Kasumi-1 (cell line): Measurements from ENCODE around the gene HELZ.
"Not testable (repeated sequence)": the region's sequence is repeated elsewhere in the genome, so short reads cannot be mapped to it uniquely, and the experiment has no call there.

Source experiments
- DNase-seq, 2 experiments: peaks; one replicate each; lab custom pipeline; 2025; lab: John Stamatoyannopoulos, UW

The HELZ gene

GRCh38 chr17:67119102-67119501, 125.9 kb downstream of the HELZ start:
- no peak for DNase-seq

- peak; percentile 20 to 36 for DNase-seq
These were observed 128.9 kb downstream of the HELZ start for GRCh38 chr17:67116045-67116575.

- no peak for DNase-seq
These were observed 129.6 kb downstream of the HELZ start for GRCh38 chr17:67115401-67115800.

DNA sequence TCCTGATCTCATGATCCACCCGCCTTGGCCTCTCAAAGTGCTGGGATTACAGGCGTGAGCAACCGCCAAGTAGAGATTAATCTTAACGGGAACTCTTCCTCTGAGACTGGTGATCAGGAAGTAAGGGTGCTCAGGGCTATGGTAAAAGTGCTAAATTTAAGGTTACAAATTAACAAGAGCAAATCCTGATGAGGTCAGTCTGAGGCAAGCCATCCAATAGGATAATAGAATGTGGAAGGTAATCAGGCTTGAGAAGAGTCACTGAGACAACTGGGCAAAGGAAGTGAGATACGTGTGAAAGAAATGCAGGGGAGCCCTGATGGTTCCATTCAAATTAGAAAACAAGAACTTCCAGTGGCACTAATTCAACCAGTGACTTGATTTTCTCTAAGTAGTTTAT, 131.5 kb downstream of the HELZ start:
- no peak for DNase-seq

DNA sequence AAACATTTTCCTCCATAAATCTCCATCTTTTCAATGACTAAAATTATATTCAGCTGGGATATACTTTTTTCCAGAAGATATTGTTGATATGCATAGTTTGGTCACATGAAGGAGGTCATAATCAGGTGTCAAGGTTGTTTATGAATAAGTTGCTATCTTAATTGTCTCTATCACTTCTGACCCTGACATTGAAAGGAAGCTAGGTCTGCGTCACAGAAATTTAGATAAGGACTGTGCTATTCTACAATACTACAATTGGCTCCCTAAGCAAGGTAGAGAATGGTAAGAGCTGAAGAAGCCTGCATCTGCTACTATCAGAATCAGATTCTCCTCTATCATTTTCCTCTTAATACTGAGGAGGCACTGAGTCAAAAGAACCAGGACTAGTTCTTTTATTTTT, 133.2 kb downstream of the HELZ start:
- no peak for DNase-seq

DNA sequence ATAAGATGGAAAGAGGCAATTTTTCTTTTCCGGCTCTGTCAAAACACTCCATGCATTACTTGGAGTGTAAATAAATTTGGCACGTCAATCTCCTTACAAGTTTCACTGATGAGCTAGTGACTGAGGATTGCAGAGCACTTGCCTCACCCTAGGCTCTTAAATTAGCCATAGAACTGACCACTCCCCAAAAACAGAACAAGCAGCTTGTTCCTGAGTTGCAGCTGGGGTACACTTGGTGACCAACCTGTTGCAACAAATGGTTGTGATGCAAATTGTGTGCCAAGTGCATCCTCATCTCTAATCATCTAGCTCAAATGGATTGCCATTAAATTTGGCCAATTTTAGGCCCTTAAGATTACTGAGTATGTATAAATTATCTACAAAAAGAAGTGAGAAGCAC, 133.7 kb downstream of the HELZ start:
- DNase-seq: no peak

DNA sequence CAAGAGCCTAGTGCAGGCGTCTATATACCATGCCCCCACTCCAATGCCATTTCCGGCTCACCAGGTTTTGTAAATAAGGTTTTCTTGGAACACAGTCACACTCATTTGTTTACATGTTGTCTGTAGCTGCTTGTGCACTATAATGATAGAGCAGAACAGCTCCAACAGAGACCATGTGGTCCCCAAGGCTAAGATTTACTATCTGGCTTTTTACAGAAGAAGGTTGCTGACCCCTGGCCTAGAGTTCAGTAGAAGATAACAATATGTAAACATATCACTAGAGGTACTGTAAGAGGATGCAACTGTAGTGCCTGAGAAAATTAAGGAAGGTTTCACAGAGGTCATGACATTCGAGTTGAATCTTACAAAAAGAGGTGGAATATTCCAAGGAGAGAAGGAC, 134.4 kb downstream of the HELZ start:
- no peak for DNase-seq

GRCh38 chr17:67109111-67109510, 135.9 kb downstream of the HELZ start:
- DNase-seq: no peak

- DNase-seq: no peak
These were observed 136.9 kb downstream of the HELZ start for GRCh38 chr17:67107811-67108775.

DNA sequence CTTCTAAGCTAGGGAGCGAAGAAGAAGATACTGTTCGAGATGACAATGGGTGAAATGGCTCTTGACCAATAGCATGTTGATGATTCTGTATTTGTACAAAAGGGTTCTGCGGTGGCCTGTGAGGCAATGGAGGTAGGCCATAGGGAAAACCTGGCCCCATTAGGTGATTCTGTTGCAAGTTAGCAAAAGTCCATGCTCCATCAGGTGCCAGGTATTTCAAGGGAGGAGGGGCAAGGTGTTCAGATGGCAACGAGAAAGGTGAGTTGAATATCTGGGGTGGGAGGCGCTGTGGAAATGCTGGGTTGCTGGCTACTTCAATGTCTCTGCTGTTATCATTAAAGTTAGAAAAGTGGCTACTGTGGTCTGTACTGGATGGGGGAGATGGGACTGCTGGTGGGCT, 137.8 kb downstream of the HELZ start:
- DNase-seq: no peak

DNA sequence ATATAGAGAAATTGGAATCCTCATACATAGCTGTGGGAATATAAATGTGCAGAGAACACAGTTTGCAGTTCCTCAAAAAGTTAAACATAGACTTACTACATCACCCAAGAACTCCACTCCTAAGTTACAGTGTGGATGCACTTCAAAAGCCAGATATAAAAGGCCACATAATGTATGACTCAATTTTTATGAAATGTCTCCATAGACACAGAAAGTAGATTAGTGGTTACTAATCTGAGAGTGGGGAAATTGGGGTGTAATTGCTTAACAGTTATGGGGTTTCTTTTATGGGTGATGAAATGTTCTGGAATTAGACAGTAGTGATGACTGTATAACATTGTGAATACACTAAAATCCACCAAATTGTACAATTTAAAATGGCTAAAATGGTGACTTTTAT, 139.8 kb downstream of the HELZ start:
- DNase-seq: peak in 1 of 2 experiments; percentile 26

- not testable (repeated sequence) for DNase-seq
These were observed 140.4 kb downstream of the HELZ start for GRCh38 chr17:67104641-67105040.

- DNase-seq: no peak
These were observed 147.0 kb downstream of the HELZ start for GRCh38 chr17:67098006-67098405.

- DNase-seq: no peak
These were observed 148.4 kb downstream of the HELZ start for GRCh38 chr17:67096609-67097008.

DNA sequence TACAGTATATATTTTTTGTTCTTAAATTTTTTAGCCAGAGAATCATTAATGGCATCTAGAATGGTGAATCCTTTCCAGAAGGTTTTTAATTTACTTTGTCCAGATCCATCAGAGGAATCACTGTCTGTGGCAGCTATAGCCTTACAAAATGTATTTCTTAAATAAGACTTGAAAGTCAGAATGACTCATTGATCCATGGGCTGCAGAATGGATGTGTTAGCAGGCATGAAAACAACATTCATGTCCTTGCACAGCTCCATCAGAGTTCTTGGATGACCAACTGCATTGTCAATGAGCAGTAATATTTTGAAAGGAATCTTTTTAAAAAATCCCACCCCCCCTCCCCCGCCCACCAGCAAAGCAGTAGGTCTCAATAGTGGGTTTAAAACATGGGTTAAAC, 149.2 kb downstream of the HELZ start:
- no peak for DNase-seq

DNA sequence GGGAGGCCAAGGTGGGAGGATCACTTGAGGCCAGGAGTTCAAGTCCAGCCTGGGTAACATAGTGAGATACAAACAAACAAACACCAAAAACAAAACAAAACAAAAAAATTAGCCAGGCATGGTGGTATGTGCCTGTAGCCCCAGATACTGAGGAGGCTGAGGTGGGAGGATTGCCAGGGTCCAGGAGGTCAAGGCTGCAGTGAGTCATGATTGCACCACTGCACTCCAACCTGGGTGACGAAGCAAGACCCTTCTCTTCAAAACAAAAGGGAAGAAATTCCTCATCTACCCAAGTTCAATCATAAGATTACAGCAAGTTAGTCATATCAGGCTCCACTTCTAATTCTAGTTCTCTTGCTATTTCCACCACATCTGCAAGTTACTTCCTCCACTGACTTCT, 149.7 kb downstream of the HELZ start:
- not testable (repeated sequence) for DNase-seq

GRCh38 chr17:67093348-67093747, 151.6 kb downstream of the HELZ start:
- no peak for DNase-seq

DNA sequence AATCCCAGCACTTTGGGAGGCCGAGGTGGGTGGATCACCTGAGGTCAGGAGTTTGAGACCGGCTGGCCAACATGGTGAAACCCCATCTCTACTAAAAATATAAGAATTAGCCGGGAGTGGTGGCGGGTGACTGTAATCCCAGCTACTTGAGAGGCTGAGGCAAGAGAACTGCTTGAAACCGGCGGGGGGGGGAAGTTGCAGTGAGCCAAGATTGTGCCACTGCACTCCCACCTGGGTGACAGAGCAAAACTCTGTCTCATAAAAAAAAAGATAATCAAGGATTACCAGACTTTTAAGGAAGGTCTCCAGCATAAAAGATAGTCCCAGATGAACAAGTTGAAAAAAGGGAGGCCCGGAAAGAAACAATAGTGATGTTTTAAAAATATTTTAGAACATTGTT, 152.3 kb downstream of the HELZ start:
- not testable (repeated sequence) for DNase-seq

DNA sequence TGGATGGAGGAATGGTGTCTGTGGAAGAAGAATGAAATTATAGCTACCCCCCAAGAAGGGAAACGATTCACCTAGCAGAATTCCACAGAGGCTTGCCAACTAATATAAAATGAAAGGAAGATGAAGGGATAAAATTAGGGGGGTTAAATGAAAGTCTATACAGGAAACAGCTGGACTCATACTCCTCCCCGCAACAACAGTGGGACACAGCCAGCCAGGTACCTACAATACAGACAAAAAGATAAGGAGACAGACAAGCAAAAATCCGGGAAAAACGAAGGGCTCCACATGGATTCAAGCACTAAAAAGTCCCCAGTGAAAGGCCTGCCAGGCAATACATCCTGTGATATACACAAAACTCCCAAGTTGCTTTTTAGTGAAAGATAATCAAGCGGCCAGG, 152.7 kb downstream of the HELZ start:
- DNase-seq: no peak

DNA sequence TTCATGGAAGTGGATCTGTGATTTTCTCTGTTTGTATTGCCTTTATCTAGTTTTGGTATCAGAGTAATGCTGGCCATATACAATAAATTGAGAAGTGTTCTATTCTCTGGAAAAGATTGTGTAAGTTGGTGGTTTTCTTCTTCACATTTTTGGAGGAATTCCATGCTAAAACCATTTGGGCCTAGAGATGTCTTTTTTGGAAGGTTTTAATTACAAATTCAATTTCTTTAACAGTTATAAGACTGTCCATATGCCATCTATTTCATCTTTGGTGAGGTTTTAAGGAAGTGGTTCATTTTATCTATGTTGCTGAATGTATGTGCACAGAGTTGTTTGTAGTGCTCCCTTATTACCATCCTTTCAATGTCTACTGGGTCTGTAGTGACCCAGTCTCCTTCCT, 154.7 kb downstream of the HELZ start:
- no peak for DNase-seq

GRCh38 chr17:67088639-67089038, 156.4 kb downstream of the HELZ start:
- no peak for DNase-seq

DNA sequence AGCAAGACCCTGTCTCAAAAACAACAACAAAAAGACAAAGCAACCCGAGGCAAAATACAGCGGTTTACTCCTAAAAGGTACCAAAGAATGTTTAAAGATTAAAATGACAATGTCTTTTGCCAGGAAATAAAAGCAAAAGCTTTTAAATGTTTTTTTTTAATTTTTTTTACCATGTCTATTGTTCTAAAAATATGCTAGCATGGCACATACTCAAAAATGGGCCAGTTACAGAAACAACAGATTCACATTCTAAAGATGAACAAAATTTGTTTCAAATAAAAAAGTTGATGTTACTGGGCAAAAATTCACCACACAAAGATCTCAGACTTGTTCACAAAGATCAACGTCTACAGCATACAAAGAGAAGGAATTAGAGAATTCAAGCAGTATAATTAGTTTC, 159.6 kb downstream of the HELZ start:
- no peak for DNase-seq

DNA sequence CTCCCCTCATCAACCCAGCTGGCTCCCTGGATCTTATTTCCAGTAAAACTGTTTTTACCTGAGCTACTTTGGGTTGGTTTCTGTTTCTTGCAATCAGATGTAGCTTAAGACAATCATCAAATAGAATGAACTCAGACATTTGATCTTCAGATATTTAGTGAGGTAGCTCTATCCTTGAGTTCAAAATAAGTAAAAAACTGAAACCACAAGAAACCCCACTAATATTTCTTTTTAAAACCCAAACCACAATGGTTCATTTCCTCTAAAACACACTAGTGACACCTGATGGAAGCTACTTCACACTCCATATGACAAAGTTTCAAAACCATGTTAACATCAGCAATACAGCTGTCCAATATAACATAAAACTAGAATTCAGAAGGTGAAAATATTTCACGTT, 162.9 kb downstream of the HELZ start:
- DNase-seq: peak; percentile 42 to 44

DNA sequence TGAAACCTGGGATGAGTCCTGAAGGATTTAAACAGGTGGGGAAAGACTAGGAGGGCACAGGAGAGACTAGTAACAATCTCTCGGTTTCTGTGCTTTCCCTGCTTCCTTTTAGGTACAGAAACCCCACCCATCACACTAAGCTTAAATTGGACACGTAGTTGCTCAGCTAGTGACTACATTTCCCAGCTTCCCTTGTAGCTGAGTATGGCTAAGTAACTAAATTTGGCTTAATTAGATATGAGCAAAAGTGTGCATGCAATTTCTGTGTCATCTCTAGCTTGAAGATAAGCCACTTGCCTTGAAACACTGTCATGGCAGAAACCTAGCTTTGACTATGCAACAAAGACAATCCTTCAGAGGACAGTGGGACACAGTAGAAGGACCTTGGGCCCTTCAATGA, 164.2 kb downstream of the HELZ start:
- no peak for DNase-seq
